RWPE2 (cell line): ENCODE results near the gene CEP97.
"Not testable (repeated sequence)": the region's sequence is repeated elsewhere in the genome, so short reads cannot be mapped to it uniquely, and the experiment has no call there.

Experiments
- ATAC-seq: fragments of 200-7000 bp; cut with Tn5 transposase; 3 replicates; pipeline ENCODE4 v1.9.1; 2021; ENCODE audit warnings: low read depth
- DNase-seq: peaks from one replicate; pipeline ENCODE4 v3.0.0-alpha.2; 2020; ENCODE audit warnings: low spot score
- H3K27ac ChIP-seq: fragments of 450-650 bp; 2 replicates; pipeline ENCODE4 v1.5.1; 2017; ENCODE audit warnings: mild to moderate bottlenecking; ENCODE audit not compliant: poor library complexity, severe bottlenecking
- H3K27me3 ChIP-seq: fragments of 250-450 bp; sonication (Bioruptor Pico); 2 replicates; pipeline ENCODE4 v1.5.1; 2021; ENCODE audit warnings: mild to moderate bottlenecking, moderate library complexity; ENCODE audit not compliant: insufficient read depth, poor library complexity, severe bottlenecking
- H3K36me3 ChIP-seq: fragments of 250-450 bp; sonication (Bioruptor Pico); 2 replicates; pipeline ENCODE4 v1.5.1; 2020; ENCODE audit warnings: low read depth, mild to moderate bottlenecking, moderate library complexity
- H3K4me1 ChIP-seq: fragments of 250-450 bp; sonication (Bioruptor Pico); 2 replicates; pipeline ENCODE4 v1.5.1; 2021; ENCODE audit warnings: mild to moderate bottlenecking, moderate library complexity; ENCODE audit not compliant: insufficient read depth, poor library complexity, severe bottlenecking
- H3K4me3 ChIP-seq: fragments of 250-450 bp; sonication (Bioruptor Pico); 2 replicates; pipeline ENCODE4 v1.5.1; 2021; ENCODE audit warnings: mild to moderate bottlenecking, moderate library complexity; ENCODE audit not compliant: severe bottlenecking
- H3K9me3 ChIP-seq: fragments of 250-450 bp; sonication (Bioruptor Pico); 2 replicates; pipeline ENCODE4 v1.5.1; 2021; ENCODE audit warnings: mild to moderate bottlenecking, moderate library complexity; ENCODE audit not compliant: severe bottlenecking
- TF ChIP-seq, protein P1 (sequence below): fragments of 450-650 bp; IDR thresholded peaks from one replicate; pipeline ENCODE4 v1.5.1; 2017; ENCODE audit warnings: mild to moderate bottlenecking, moderate library complexity; ENCODE audit not compliant: poor library complexity, severe bottlenecking

Gene CEP97

DNA sequence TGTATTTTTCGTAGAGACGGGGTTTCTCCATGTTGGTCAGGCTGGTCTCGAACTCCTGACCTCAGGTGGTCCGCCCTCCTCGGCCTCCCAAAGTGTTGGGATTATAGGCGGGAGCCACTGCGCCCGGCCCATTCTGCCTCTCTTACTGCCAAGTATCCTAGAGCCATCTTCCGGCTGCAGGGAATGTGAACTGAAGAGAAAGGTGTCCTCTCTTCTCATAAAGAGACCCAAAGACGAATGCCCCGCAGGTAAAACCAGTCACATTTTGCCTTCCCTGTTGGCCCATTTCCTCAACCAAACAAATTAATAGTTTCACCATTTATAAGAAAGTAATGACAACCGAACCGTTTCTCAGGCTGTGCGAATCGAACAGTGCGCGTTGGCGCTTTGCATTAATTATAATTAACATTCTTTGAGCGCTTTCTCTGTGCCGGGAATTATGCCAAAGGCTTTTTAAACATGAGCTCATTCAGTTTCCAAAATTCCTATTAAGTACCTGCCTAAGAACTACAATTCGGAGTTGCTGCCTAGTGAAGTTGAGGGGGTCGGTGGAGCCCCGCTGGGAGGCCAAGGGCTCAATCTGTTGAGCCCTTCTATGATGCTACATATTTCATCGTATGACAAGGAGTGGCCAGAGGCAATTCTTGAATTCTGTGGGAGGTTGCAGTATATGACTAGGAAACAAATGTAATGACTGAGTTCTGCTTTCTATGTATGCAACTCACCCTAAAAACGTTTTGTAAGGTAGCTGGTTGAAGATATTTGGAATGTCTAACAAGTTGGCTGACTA lies 37.1 kb upstream of the CEP97 start:
- peak overlapping the region; percentile 62 for H3K4me3 ChIP-seq
- TF ChIP-seq, protein P1, sequence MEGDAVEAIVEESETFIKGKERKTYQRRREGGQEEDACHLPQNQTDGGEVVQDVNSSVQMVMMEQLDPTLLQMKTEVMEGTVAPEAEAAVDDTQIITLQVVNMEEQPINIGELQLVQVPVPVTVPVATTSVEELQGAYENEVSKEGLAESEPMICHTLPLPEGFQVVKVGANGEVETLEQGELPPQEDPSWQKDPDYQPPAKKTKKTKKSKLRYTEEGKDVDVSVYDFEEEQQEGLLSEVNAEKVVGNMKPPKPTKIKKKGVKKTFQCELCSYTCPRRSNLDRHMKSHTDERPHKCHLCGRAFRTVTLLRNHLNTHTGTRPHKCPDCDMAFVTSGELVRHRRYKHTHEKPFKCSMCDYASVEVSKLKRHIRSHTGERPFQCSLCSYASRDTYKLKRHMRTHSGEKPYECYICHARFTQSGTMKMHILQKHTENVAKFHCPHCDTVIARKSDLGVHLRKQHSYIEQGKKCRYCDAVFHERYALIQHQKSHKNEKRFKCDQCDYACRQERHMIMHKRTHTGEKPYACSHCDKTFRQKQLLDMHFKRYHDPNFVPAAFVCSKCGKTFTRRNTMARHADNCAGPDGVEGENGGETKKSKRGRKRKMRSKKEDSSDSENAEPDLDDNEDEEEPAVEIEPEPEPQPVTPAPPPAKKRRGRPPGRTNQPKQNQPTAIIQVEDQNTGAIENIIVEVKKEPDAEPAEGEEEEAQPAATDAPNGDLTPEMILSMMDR: no peak
- DNase-seq (no peak), ATAC-seq (no peak)
- H3K27ac ChIP-seq: peak overlapping the region; percentile 74
- no peaks in the 10 kb centered on the region for H3K27me3 ChIP-seq
- peaks cover 40% of the 10 kb centered on the region for H3K36me3 ChIP-seq
- peaks cover 14% of the 10 kb centered on the region for H3K4me1 ChIP-seq
- H3K9me3 ChIP-seq: no peaks in the 10 kb centered on the region

DNA sequence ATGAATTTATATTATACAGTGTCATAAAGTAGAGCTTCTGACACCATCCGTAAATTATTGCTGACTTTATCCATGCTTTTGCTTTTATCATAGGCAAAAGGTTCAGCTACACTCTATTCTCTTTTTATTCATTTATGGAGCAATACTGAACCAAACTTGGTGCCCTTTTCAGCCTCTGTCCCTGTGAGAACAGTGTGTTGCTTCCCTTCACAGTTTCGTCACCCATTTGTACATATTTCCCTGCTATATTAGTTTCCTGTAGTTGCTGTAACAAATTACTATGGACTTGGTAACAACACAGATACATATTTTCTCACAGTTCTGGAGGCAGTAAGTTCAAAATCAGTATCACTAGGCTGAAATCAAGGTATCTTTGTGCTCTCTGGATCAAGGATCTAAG lies 35.1 kb upstream of the CEP97 start:
- ATAC-seq: no peak
- no peaks in the 10 kb centered on the region for H3K9me3 ChIP-seq
- no peak for DNase-seq
- peaks cover 10% of the 10 kb centered on the region for H3K4me1 ChIP-seq
- peaks cover 21% of the 10 kb centered on the region for H3K36me3 ChIP-seq
- H3K27me3 ChIP-seq: no peaks in the 10 kb centered on the region
- no peak overlapping the region for H3K27ac ChIP-seq
- H3K4me3 ChIP-seq: no peak overlapping the region
- TF ChIP-seq, protein P1: no peak

DNA sequence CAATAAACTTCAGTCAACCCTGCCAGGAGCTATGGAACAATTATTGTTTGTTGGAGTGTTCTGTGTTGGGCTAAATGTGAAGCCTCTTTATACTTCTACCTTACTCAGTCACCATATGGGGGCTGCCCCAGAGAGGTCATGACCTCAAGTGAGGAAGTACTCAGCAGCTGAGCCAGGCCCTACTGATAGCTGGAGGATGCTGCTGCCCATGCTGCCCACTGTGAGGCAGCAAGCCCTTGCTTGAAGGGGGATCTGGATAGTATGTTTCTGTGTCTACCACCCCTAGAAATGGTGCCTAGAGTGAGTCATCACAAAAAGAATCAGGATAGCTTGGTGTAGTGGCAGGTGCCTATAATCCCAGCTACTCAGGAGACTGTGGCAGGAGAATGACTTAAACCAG lies 33.4 kb upstream of the CEP97 start:
- H3K9me3 ChIP-seq: no peaks in the 10 kb centered on the region
- H3K4me1 ChIP-seq: peaks cover 5% of the 10 kb centered on the region
- H3K27ac ChIP-seq: no peak overlapping the region
- no peaks in the 10 kb centered on the region for H3K27me3 ChIP-seq
- TF ChIP-seq, protein P1: no peak
- ATAC-seq (no peak), DNase-seq (no peak)
- H3K36me3 ChIP-seq: peaks cover 4% of the 10 kb centered on the region
- H3K4me3 ChIP-seq: no peak overlapping the region

DNA sequence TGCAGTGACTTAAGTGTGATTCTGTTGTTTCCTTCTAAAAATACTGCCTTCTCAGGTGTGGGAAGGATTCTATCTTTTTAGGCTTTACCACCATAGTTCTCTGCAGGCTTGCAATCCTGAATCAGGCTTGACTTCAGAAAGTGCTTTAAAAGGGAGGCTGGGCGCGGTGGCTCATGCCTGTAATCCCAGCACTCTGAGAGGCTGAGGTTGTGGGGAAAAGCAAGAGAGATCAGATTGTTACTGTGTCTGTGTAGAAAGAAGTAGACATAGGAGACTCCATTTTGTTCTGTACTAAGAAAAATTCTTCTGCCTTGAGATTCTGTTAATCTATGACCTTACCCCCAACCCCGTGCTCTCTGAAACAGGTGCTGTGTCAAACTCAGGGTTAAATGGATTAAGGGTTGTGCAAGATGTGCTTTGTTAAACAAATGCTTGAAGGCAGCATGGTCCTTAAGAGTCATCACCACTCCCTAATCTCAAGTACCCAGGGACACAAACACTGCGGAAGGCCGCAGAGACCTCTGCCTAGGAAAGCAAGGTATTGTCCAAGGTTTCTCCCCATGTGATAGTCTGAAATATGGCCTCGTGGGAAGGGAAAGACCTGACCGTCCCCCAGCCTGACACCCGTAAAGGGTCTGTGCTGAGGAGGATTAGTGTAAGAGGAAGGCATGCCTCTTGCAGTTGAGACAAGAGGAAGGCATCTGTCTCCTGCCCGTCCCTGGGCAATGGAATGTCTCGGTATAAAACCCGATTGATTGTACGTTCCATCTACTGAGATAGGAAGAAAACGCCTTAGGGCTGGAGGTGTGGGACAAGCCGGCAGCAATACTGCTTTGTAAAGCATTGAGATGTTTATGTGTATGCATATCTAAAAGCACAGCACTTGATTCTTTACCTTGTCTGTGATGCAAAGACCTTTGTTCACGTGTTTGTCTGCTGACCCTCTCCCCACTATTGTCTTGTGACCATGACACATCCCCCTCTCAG lies 32.4 kb upstream of the CEP97 start:
- H3K4me3 ChIP-seq, DNase-seq, H3K27ac ChIP-seq, H3K9me3 ChIP-seq, ATAC-seq, H3K27me3 ChIP-seq, H3K36me3 ChIP-seq, H3K4me1 ChIP-seq: not testable (repeated sequence)

DNA sequence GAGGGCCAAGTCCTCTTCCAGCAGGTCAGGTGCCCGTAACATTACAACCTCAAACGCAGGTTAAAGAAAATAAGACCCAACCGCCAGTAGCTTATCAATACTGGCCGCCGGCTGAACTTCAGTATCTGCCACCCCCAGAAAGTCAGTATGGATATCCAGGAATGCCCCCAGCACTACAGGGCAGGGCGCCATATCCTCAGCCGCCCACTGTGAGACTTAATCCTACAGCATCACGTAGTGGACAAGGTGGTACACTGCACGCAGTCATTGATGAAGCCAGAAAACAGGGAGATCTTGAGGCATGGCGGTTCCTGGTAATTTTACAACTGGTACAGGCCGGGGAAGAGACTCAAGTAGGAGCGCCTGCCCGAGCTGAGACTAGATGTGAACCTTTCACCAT lies 30.9 kb upstream of the CEP97 start:
- peak; percentile 78; the same call in 2 of the 3 replicates for ATAC-seq

DNA sequence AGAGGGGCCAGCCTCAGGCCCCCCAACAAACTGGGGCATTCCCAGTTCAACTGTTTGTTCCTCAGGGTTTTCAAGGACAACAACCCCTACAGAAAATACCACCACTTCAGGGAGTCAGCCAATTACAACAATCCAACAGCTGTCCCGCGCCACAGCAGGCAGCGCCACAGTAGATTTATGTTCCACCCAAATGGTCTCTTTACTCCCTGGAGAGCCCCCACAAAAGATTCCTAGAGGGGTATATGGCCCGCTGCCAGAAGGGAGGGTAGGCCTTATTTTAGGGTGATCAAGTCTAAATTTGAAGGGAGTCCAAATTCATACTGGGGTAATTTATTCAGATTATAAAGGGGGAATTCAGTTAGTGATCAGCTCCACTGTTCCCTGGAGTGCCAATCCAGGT lies 29.6 kb upstream of the CEP97 start:
- H3K4me3 ChIP-seq, H3K36me3 ChIP-seq, H3K9me3 ChIP-seq, H3K27ac ChIP-seq, H3K27me3 ChIP-seq, DNase-seq, H3K4me1 ChIP-seq, ATAC-seq: not testable (repeated sequence)

More for the DNA sequence above, 30.9 kb upstream of the CEP97 start:
- not testable (repeated sequence) for H3K36me3 ChIP-seq, H3K27me3 ChIP-seq, DNase-seq, H3K4me1 ChIP-seq, H3K9me3 ChIP-seq, H3K4me3 ChIP-seq, H3K27ac ChIP-seq
- TF ChIP-seq, protein P1: peak; percentile 60
